ENCODE results near the gene CAP2.

DNA sequence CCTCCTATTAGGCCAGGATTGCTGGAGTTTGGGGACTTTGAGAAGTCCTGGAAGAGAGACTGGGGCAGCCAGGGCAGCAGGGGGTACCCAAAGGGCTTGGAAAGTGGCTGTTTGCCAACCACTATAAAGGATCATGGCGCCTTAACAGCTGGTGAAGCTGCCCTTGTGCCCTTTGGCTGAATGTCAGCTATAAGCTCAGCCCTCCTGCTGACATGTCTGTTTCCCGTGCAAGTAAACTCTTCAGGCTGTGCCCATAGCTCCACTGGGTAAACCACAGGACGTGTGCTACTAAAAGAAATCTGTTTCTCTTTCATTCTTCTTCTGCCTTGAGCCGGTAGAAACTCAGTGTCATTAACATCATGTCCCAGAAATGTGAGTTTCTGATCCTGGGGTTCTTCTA, 97.3 kb downstream of the CAP2 start:
- TF ChIP-seq, protein P1, sequence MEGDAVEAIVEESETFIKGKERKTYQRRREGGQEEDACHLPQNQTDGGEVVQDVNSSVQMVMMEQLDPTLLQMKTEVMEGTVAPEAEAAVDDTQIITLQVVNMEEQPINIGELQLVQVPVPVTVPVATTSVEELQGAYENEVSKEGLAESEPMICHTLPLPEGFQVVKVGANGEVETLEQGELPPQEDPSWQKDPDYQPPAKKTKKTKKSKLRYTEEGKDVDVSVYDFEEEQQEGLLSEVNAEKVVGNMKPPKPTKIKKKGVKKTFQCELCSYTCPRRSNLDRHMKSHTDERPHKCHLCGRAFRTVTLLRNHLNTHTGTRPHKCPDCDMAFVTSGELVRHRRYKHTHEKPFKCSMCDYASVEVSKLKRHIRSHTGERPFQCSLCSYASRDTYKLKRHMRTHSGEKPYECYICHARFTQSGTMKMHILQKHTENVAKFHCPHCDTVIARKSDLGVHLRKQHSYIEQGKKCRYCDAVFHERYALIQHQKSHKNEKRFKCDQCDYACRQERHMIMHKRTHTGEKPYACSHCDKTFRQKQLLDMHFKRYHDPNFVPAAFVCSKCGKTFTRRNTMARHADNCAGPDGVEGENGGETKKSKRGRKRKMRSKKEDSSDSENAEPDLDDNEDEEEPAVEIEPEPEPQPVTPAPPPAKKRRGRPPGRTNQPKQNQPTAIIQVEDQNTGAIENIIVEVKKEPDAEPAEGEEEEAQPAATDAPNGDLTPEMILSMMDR (IDR thresholded peaks at IDR 0.05): no peak
- no peak for TF ChIP-seq POLR2A (IDR thresholded peaks at IDR 0.05)
